ENCODE results near the gene NPAS2. TPM values are rescaled to one million over a fixed set of nuclear protein-coding genes. Genes with fewer than 3 reads are reported as not detected.

The NPAS2 gene
- polyA plus RNA-seq, 6 donors from 2014 or later, result not detected

- H3K4me1 Mint-ChIP-seq, result no peaks in the 10 kb centered on the region
- H3K9me3 Mint-ChIP-seq, result peaks cover 0 to 2% (median 0%) of the 10 kb centered on the region in 7 donors
- peaks cover 11 to 18% (median 12%) of the 10 kb centered on the region in 3 donors for H3K27me3 Mint-ChIP-seq
- no peaks in the 10 kb centered on the region for H3K36me3 Mint-ChIP-seq
- no peak overlapping the region for H3K4me3 Mint-ChIP-seq
- no peak for ATAC-seq (ENCODE audit: low read depth in 2 of 2)
- no peak overlapping the region for H3K27ac Mint-ChIP-seq
- DNase-seq, result no peak
Observed at GRCh38 chr2:100877555-100877954, 57.6 kb downstream of the NPAS2 start.

- ATAC-seq (ENCODE audit: low read depth in 2 of 2) (no peak), DNase-seq (no peak)
- Mint-ChIP-seq H3K4me3 (no peak overlapping the region), H3K36me3 (no peaks in the 10 kb centered on the region), H3K27me3 (peaks cover 11 to 18% (median 13%) of the 10 kb centered on the region in 3 donors), H3K27ac (no peak overlapping the region), H3K9me3 (peaks cover 0 to 2% (median 0%) of the 10 kb centered on the region in 7 donors), H3K4me1 (no peaks in the 10 kb centered on the region)
Observed at GRCh38 chr2:100878000-100878791, 58.3 kb downstream of the NPAS2 start.

GRCh38 chr2:100879296-100879695 lies 59.4 kb downstream of the NPAS2 start:
- peak overlapping the region in 1 of 6 donors; percentile 42 for H3K27ac Mint-ChIP-seq
- ATAC-seq (ENCODE audit: low read depth in 2 of 2) (no peak), DNase-seq (no peak)
- peaks cover 0 to 2% (median 0%) of the 10 kb centered on the region in 7 donors for H3K9me3 Mint-ChIP-seq
- H3K27me3 Mint-ChIP-seq, result peaks cover 9 to 20% (median 18%) of the 10 kb centered on the region in 3 donors
- H3K36me3 Mint-ChIP-seq, result no peaks in the 10 kb centered on the region
- no peaks in the 10 kb centered on the region for H3K4me1 Mint-ChIP-seq
- H3K4me3 Mint-ChIP-seq, result no peak overlapping the region

GRCh38 chr2:100880036-100880435 lies 60.1 kb downstream of the NPAS2 start:
- H3K4me3 Mint-ChIP-seq, result no peak overlapping the region
- H3K27ac Mint-ChIP-seq, result no peak overlapping the region
- H3K4me1 Mint-ChIP-seq, result no peaks in the 10 kb centered on the region
- no peak for DNase-seq
- H3K36me3 Mint-ChIP-seq, result no peaks in the 10 kb centered on the region
- ATAC-seq (ENCODE audit: low read depth in 2 of 2), result no peak
- H3K27me3 Mint-ChIP-seq, result peaks cover 13 to 20% (median 18%) of the 10 kb centered on the region in 3 donors
- peaks cover 0 to 1% (median 0%) of the 10 kb centered on the region in 7 donors for H3K9me3 Mint-ChIP-seq

GRCh38 chr2:100880730-100881129 lies 60.8 kb downstream of the NPAS2 start:
- Mint-ChIP-seq H3K27me3 (peaks cover 13 to 18% (median 15%) of the 10 kb centered on the region in 3 donors), H3K4me3 (no peak overlapping the region), H3K4me1 (no peaks in the 10 kb centered on the region), H3K27ac (no peak overlapping the region), H3K36me3 (no peaks in the 10 kb centered on the region), H3K9me3 (no peaks in the 10 kb centered on the region)
- ATAC-seq (ENCODE audit: low read depth in 2 of 2), result no peak
- DNase-seq, result no peak

GRCh38 chr2:100882645-100883613 lies 63.0 kb downstream of the NPAS2 start:
- Mint-ChIP-seq H3K27me3 (peaks cover 10 to 21% (median 16%) of the 10 kb centered on the region in 3 donors), H3K27ac (peak overlapping the region in 2 of 6 donors; percentile 38 to 48), H3K4me3 (no peak overlapping the region), H3K9me3 (no peaks in the 10 kb centered on the region), H3K4me1 (no peaks in the 10 kb centered on the region), H3K36me3 (no peaks in the 10 kb centered on the region)
- DNase-seq, result no peak
- ATAC-seq (ENCODE audit: low read depth in 2 of 2), result no peak

- H3K36me3 Mint-ChIP-seq, result no peaks in the 10 kb centered on the region
- ATAC-seq (ENCODE audit: low read depth in 2 of 2) (no peak), DNase-seq (no peak)
- H3K9me3 Mint-ChIP-seq, result no peaks in the 10 kb centered on the region
- peaks cover 18 to 30% (median 23%) of the 10 kb centered on the region in 3 donors for H3K27me3 Mint-ChIP-seq
- H3K27ac Mint-ChIP-seq, result no peak overlapping the region
- no peaks in the 10 kb centered on the region for H3K4me1 Mint-ChIP-seq
- no peak overlapping the region for H3K4me3 Mint-ChIP-seq
Observed at GRCh38 chr2:100884145-100884621, 64.2 kb downstream of the NPAS2 start.

- Mint-ChIP-seq H3K27ac (peak overlapping the region in 1 of 6 donors; percentile 11), H3K4me1 (no peaks in the 10 kb centered on the region), H3K27me3 (peaks cover 24 to 35% (median 25%) of the 10 kb centered on the region in 3 donors), H3K36me3 (no peaks in the 10 kb centered on the region), H3K9me3 (peaks cover 0 to 1% (median 0%) of the 10 kb centered on the region in 7 donors), H3K4me3 (no peak overlapping the region)
- DNase-seq (no peak), ATAC-seq (ENCODE audit: low read depth in 2 of 2) (no peak)
Observed at GRCh38 chr2:100886085-100886484, 66.1 kb downstream of the NPAS2 start.

- Mint-ChIP-seq H3K27ac (no peak overlapping the region), H3K9me3 (peaks cover 0 to 1% (median 0%) of the 10 kb centered on the region in 7 donors), H3K4me3 (no peak overlapping the region), H3K27me3 (peaks cover 24 to 30% (median 25%) of the 10 kb centered on the region in 3 donors), H3K4me1 (no peaks in the 10 kb centered on the region), H3K36me3 (no peaks in the 10 kb centered on the region)
- DNase-seq (no peak), ATAC-seq (ENCODE audit: low read depth in 2 of 2) (no peak)
Observed at GRCh38 chr2:100887039-100887578, 67.2 kb downstream of the NPAS2 start.

- no peak overlapping the region for H3K27ac Mint-ChIP-seq
Observed at GRCh38 chr2:100887713-100888495, 68.0 kb downstream of the NPAS2 start.

GRCh38 chr2:100888601-100889000 lies 68.7 kb downstream of the NPAS2 start:
- peaks cover 20 to 30% (median 24%) of the 10 kb centered on the region in 3 donors for H3K27me3 Mint-ChIP-seq
- H3K4me1 Mint-ChIP-seq, result no peaks in the 10 kb centered on the region
- H3K9me3 Mint-ChIP-seq, result peaks cover 0 to 1% (median 0%) of the 10 kb centered on the region in 7 donors
- ATAC-seq (ENCODE audit: low read depth in 2 of 2) (no peak), DNase-seq (no peak)
- H3K4me3 Mint-ChIP-seq, result no peak overlapping the region
- no peaks in the 10 kb centered on the region for H3K36me3 Mint-ChIP-seq
- no peak overlapping the region for H3K27ac Mint-ChIP-seq

More at GRCh38 chr2:100887713-100888495, 68.0 kb downstream of the NPAS2 start:
- DNase-seq (no peak), ATAC-seq (ENCODE audit: low read depth in 2 of 2) (no peak)
- Mint-ChIP-seq H3K9me3 (peaks cover 0 to 1% (median 0%) of the 10 kb centered on the region in 7 donors), H3K27me3 (peaks cover 24 to 30% (median 25%) of the 10 kb centered on the region in 3 donors), H3K4me3 (no peak overlapping the region), H3K4me1 (no peaks in the 10 kb centered on the region), H3K36me3 (no peaks in the 10 kb centered on the region)

- no peak overlapping the region for H3K27ac Mint-ChIP-seq
Observed at GRCh38 chr2:100889286-100889685, 69.3 kb downstream of the NPAS2 start.

More at GRCh38 chr2:100889286-100889685, 69.3 kb downstream of the NPAS2 start:
- Mint-ChIP-seq H3K4me1 (no peaks in the 10 kb centered on the region), H3K27me3 (peaks cover 17 to 30% (median 21%) of the 10 kb centered on the region in 3 donors), H3K9me3 (peaks cover 0 to 1% (median 0%) of the 10 kb centered on the region in 7 donors), H3K36me3 (no peaks in the 10 kb centered on the region), H3K4me3 (no peak overlapping the region)
- ATAC-seq (ENCODE audit: low read depth in 2 of 2) (no peak), DNase-seq (no peak)

Data from naive B cell (primary cell).